Activated CD4-positive, alpha-beta T cell treated with anti-CD3 and anti-CD28 coated beads, Interleukin-2, amount 10 ng/mL, durations not matched to agents 7 days and 5 days (primary cell): Measurements from ENCODE around the gene PPCS. TPM values are rescaled to one million over a fixed set of nuclear protein-coding genes. Genes with fewer than 3 reads are reported as not detected.
A peak's percentile ranks its signal among the peaks of the same experiment; 100 is the strongest.

Source experiments
- CTCF ChIA-PET: fragments of 350-600 bp; sonication (Branson Sonifier 250); formaldehyde crosslinking; loops from one replicate; lab custom pipeline; 2021; ENCODE audit warnings: antibody characterized with exemption; lab: Charles Lee
- POLR2A ChIA-PET: fragments of 350-600 bp; sonication (Branson Sonifier 250); formaldehyde crosslinking; loops from one replicate; lab custom pipeline; 2021; ENCODE audit warnings: antibody characterized with exemption; lab: Charles Lee
- DNase-seq: peaks from one replicate; pipeline ENCODE4 v3.0.0-alpha.2; 2020
- H3K27ac Mint-ChIP-seq: one replicate; pipeline ENCODE4 v1.8.0; 2021; ENCODE audit warnings: mild to moderate bottlenecking, moderate library complexity, mixed read lengths
- H3K27me3 Mint-ChIP-seq: one replicate; pipeline ENCODE4 v1.8.0; 2021; ENCODE audit warnings: mixed read lengths
- H3K36me3 Mint-ChIP-seq: one replicate; pipeline ENCODE4 v1.8.0; 2021; ENCODE audit warnings: low read depth, mixed read lengths
- H3K4me1 Mint-ChIP-seq: one replicate; pipeline ENCODE4 v1.8.0; 2021; ENCODE audit warnings: mixed read lengths
- H3K4me3 Mint-ChIP-seq: one replicate; pipeline ENCODE4 v1.8.0; 2021; ENCODE audit warnings: mild to moderate bottlenecking, moderate library complexity, mixed read lengths
- H3K9me3 Mint-ChIP-seq: one replicate; pipeline ENCODE4 v1.8.0; 2021; ENCODE audit warnings: mixed read lengths
- total RNA-seq, 2 experiments: library from RNA; stranded (reverse); gene quantifications; one replicate each; pipeline ENCODE4 v1.2.3, GENCODE V29; 2021

The PPCS gene
- total RNA-seq = 10 to 100 TPM; 38.9 to 46.5 TPM

DNA sequence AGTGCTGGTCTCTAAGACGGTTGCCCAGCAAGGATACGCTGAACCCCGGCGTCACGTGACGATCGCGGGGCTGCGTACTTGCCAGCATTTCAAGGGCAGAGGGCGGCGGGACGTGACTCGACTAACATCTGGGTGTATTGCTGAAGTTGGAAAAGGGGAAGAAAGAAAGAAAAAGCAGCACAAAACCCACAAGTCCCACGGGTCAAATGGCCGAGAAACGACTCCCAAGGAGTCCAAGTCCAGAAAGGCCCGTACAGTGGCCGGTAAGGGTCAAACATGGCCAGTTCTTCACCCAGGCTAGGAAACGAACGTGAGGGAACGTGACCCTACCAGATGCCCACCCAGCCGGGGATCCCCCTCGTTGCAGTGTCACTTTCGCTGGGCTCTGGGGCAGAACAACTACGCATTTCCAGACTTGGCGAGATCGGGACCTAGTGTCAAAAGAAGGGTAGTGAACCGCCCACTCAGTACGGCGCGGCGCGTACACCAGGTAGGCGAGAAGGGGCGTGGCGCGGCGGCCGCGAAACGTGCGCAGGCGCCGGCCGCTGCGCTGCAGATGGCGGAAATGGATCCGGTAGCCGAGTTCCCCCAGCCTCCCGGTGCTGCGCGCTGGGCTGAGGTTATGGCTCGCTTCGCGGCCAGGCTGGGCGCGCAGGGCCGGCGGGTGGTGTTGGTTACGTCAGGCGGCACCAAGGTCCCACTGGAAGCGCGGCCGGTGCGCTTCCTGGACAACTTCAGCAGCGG is at the start of gene PPCS, which contains the start of gene ZMYND12:
Gene PPCS, plus strand, starts transcription at position 534 of the 744 bp plus-strand sequence. Its CDS starts 23 bp downstream, at position 557.
Gene ZMYND12, minus strand, starts transcription at position 13 of the 744 bp plus-strand sequence. CDS start 25 bp downstream, outside the sequence.
- no peaks in the 10 kb centered on the region for H3K9me3 Mint-ChIP-seq
- peak within 1 kb of the TSS; percentile 89 for H3K4me3 Mint-ChIP-seq
- ChIA-PET POLR2A (interaction anchor here (0.6 kb wide), 1 partner anchor 111 kb away, joined by 4 read pairs; no protein-coding TSS in a partner anchor), CTCF (interaction anchor here (1.2 kb wide), 1 partner anchor 12 kb away, joined by 4 read pairs; no protein-coding TSS in a partner anchor)
- peak; percentile 90 for DNase-seq
- H3K27ac Mint-ChIP-seq = peak within 1 kb of the TSS; percentile 94
- H3K4me1 Mint-ChIP-seq = peaks cover 36% of the 10 kb centered on the region
- peaks cover 1% of the 10 kb centered on the region for H3K27me3 Mint-ChIP-seq
- H3K36me3 Mint-ChIP-seq = peaks cover 35% of the 10 kb centered on the region

- Mint-ChIP-seq H3K4me1 (no peaks in the 10 kb centered on the region), H3K36me3 (no peaks in the 10 kb centered on the region), H3K9me3 (no peaks in the 10 kb centered on the region), H3K27ac (no peak overlapping the region), H3K4me3 (no peak overlapping the region), H3K27me3 (no peaks in the 10 kb centered on the region)
- POLR2A ChIA-PET = no interaction called here
- CTCF ChIA-PET = no interaction called here
- no peak for DNase-seq
Measured at GRCh38 chr1:42414551-42415496, 41.5 kb upstream of the PPCS start.

GRCh38 chr1:42417166-42417565 is 39.2 kb upstream of the PPCS start:
- no peak overlapping the region for H3K27ac Mint-ChIP-seq
- POLR2A ChIA-PET = no interaction called here
- H3K27me3 Mint-ChIP-seq = peaks cover 5% of the 10 kb centered on the region
- no peak overlapping the region for H3K4me3 Mint-ChIP-seq
- no peak for DNase-seq
- H3K36me3 Mint-ChIP-seq = no peaks in the 10 kb centered on the region
- no peaks in the 10 kb centered on the region for H3K4me1 Mint-ChIP-seq
- CTCF ChIA-PET = interaction anchor here (1.7 kb wide), 1 partner anchor 13 kb away, joined by 6 read pairs; no protein-coding TSS in a partner anchor
- no peaks in the 10 kb centered on the region for H3K9me3 Mint-ChIP-seq

DNA sequence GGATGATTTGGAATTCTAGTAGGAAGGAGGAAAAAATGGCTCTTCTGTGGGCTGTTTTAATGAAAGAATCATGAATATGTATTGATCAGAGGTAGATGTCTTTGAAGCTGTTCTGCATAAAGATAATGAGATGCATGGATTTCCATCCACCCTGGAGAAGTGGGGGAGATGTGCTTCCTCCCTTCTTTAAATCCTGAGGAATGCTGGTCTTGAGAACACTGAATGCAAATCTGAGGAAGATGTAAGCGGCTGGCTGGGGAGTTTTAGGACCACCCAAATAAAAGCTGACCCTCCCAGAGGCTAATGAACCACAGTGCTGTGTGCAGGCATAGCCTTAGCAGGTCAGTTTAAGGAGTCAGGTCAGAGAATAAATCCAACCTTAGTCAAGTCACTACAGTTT is 37.8 kb upstream of the PPCS start:
- CTCF ChIA-PET = no interaction called here
- no peak overlapping the region for H3K4me3 Mint-ChIP-seq
- peaks cover 5% of the 10 kb centered on the region for H3K27me3 Mint-ChIP-seq
- H3K27ac Mint-ChIP-seq = no peak overlapping the region
- no peaks in the 10 kb centered on the region for H3K9me3 Mint-ChIP-seq
- no peaks in the 10 kb centered on the region for H3K36me3 Mint-ChIP-seq
- no peak for DNase-seq
- POLR2A ChIA-PET = no interaction called here
- H3K4me1 Mint-ChIP-seq = no peaks in the 10 kb centered on the region

DNA sequence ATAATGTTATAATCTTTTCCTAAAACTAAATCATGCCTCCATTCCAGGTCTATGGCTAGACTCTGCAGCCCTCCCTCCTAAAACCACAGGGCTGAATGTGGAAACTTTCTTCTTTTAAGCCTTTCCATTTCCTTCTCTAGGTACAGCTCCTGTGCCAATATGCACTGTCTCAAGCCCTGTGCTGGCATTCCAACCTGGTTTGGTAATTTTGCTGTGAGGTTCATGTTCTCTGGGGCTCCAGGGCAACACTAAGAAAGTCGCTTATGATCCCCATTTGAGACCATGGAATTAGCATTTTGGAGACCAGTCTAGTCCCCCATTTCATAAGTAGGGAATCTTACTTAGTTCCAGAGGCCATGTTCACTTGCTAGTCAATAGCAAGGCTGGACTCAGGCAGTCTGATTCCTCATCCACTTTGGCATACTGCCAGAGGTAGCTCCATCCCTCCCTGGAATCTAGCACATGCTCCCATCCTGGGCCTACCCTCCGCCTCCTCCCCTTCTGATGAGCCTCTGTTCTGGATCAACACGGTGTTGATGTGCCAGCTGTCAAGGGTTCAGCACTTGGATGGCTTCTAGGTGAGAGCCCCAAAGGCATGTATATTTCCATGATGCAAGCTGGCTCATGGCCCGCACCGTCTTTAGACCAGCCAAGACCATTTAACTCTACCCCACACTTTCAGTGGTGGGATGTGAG is 37.1 kb upstream of the PPCS start:
- DNase-seq = no peak
- H3K4me1 Mint-ChIP-seq = no peaks in the 10 kb centered on the region
- no peaks in the 10 kb centered on the region for H3K9me3 Mint-ChIP-seq
- POLR2A ChIA-PET = no interaction called here
- H3K36me3 Mint-ChIP-seq = no peaks in the 10 kb centered on the region
- no peak overlapping the region for H3K4me3 Mint-ChIP-seq
- CTCF ChIA-PET = no interaction called here
- H3K27ac Mint-ChIP-seq = no peak overlapping the region
- H3K27me3 Mint-ChIP-seq = peaks cover 5% of the 10 kb centered on the region

GRCh38 chr1:42420121-42420520 is 36.2 kb upstream of the PPCS start:
- POLR2A ChIA-PET = no interaction called here
- Mint-ChIP-seq H3K4me3 (no peak overlapping the region), H3K9me3 (no peaks in the 10 kb centered on the region), H3K36me3 (no peaks in the 10 kb centered on the region), H3K4me1 (no peaks in the 10 kb centered on the region), H3K27me3 (peaks cover 5% of the 10 kb centered on the region), H3K27ac (no peak overlapping the region)
- DNase-seq = no peak
- CTCF ChIA-PET = no interaction called here

- POLR2A ChIA-PET = no interaction called here
- peaks cover 5% of the 10 kb centered on the region for H3K27me3 Mint-ChIP-seq
- no peaks in the 10 kb centered on the region for H3K4me1 Mint-ChIP-seq
- DNase-seq = no peak
- H3K9me3 Mint-ChIP-seq = no peaks in the 10 kb centered on the region
- no peak overlapping the region for H3K4me3 Mint-ChIP-seq
- no peaks in the 10 kb centered on the region for H3K36me3 Mint-ChIP-seq
- CTCF ChIA-PET = interaction anchor here (0.5 to 0.7 kb wide), 2 partner anchors 11 kb away, joined by 3 read pairs; no protein-coding TSS in a partner anchor
- no peak overlapping the region for H3K27ac Mint-ChIP-seq
Measured at GRCh38 chr1:42420911-42421585, 35.3 kb upstream of the PPCS start.

DNA sequence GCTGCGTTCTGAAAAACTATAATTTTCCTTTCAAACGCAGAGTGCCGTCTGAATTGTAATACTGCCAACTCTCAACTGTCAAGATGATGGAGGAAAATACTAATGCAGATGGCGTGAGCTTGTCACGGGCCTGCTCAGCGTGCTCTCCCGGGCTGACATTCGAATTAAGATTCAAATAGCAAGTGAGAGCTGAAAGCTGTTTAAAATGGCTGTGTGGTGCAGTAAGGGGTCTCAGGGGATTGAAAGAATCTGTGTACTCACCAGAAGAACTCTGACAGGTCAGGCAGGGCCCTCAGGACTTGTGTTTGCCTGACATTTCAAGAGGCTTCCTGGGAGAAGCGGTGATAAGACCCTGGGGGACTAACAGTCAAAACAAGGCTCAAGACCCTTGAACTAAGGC is 33.6 kb upstream of the PPCS start:
- Mint-ChIP-seq H3K4me3 (no peak overlapping the region), H3K4me1 (no peaks in the 10 kb centered on the region), H3K27ac (no peak overlapping the region), H3K9me3 (no peaks in the 10 kb centered on the region), H3K36me3 (no peaks in the 10 kb centered on the region), H3K27me3 (peaks cover 5% of the 10 kb centered on the region)
- POLR2A ChIA-PET = no interaction called here
- no peak for DNase-seq
- CTCF ChIA-PET = interaction anchor here (0.9 to 1.1 kb wide), 2 partner anchors 14 to 55 kb away, joined by 3 read pairs; no protein-coding TSS in a partner anchor

DNA sequence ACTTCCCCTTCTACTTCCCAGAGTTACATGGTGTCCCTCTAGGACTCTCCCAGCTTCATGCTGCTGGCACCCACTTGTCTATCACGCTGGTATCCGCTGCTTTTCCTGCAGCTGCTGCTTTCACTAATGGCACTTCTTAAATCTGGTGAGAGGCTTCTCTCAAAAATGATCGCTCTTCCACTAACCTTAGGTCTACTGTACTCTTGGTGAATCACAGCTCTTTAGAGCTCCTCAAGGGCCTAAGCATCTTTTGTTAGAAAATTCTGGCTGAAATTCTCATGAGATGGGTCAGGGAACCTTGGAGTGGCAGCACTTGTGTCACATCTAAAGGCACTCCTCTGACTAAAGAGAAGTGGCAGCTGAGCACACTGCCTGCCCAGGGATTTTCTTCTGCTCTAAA is 32.7 kb upstream of the PPCS start:
- H3K9me3 Mint-ChIP-seq = no peaks in the 10 kb centered on the region
- no peaks in the 10 kb centered on the region for H3K36me3 Mint-ChIP-seq
- DNase-seq = no peak
- POLR2A ChIA-PET = no interaction called here
- H3K27ac Mint-ChIP-seq = no peak overlapping the region
- H3K4me1 Mint-ChIP-seq = no peaks in the 10 kb centered on the region
- CTCF ChIA-PET = interaction anchor here (0.5 to 1.4 kb wide), 2 partner anchors 10 to 64 kb away, joined by 4 to 5 read pairs; no protein-coding TSS in a partner anchor
- no peak overlapping the region for H3K4me3 Mint-ChIP-seq
- H3K27me3 Mint-ChIP-seq = peaks cover 5% of the 10 kb centered on the region

DNA sequence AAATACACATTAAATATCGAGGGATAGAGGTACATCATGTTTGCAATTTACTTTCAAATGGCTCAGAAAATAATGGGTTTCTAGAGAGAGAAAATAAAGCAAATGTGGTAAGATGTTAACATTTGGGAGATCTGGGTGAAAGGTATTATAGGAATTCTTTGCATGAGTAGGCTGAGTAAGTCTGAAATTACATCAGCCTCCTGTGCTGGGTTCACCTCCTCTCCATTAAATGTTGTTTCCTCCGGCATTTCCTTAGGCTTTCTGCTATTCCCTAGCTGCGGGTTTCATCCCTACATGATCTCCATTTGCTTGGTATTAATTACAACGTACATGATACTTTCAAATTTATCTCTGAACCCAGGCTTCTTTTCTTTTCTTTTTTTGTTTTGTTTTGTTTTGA is 32.1 kb upstream of the PPCS start:
- Mint-ChIP-seq H3K27ac (no peak overlapping the region), H3K27me3 (peaks cover 5% of the 10 kb centered on the region), H3K4me1 (no peaks in the 10 kb centered on the region), H3K4me3 (no peak overlapping the region), H3K36me3 (no peaks in the 10 kb centered on the region), H3K9me3 (no peaks in the 10 kb centered on the region)
- CTCF ChIA-PET = interaction anchor here (0.5 to 1.4 kb wide), 2 partner anchors 10 to 65 kb away, joined by 4 to 5 read pairs; no protein-coding TSS in a partner anchor
- POLR2A ChIA-PET = no interaction called here
- no peak for DNase-seq

DNA sequence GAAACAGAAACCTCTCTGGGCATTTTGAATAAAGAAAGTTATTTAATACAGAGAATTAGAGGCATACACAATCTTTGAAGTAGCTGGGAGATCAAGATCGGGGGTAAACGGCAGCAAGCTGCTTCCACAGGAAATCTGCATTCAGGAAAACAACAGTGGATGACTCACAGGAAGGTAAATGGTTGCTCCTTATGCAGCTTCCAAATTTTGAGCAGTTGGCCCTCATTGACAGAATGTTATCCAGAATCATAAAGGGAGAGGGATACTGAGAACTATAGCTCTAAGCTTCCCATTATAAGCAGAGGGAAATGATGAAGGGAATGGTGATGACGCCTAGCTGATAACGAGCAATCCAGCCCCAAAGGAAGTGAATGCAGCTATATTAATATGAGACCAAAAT is 29.1 kb upstream of the PPCS start:
- H3K9me3 Mint-ChIP-seq = no peaks in the 10 kb centered on the region
- no peak overlapping the region for H3K4me3 Mint-ChIP-seq
- ChIA-PET CTCF (interaction anchor here (0.9 to 1.0 kb wide), 2 partner anchors 9 to 14 kb away, joined by 3 to 5 read pairs; no protein-coding TSS in a partner anchor), POLR2A (no interaction called here)
- DNase-seq = no peak
- H3K27ac Mint-ChIP-seq = no peak overlapping the region
- H3K27me3 Mint-ChIP-seq = no peaks in the 10 kb centered on the region
- H3K4me1 Mint-ChIP-seq = no peaks in the 10 kb centered on the region
- H3K36me3 Mint-ChIP-seq = no peaks in the 10 kb centered on the region

GRCh38 chr1:42429603-42430002 is 26.7 kb upstream of the PPCS start:
- H3K27ac Mint-ChIP-seq = no peak overlapping the region
- H3K27me3 Mint-ChIP-seq = no peaks in the 10 kb centered on the region
- POLR2A ChIA-PET = no interaction called here
- no peaks in the 10 kb centered on the region for H3K4me1 Mint-ChIP-seq
- DNase-seq = no peak
- H3K36me3 Mint-ChIP-seq = no peaks in the 10 kb centered on the region
- no peaks in the 10 kb centered on the region for H3K9me3 Mint-ChIP-seq
- CTCF ChIA-PET = interaction anchor here (1.3 kb wide), 1 partner anchor 25 kb away, joined by 3 read pairs; no protein-coding TSS in a partner anchor
- no peak overlapping the region for H3K4me3 Mint-ChIP-seq
